ENCODE data around the gene VPS11. TPM values are rescaled to one million over a fixed set of nuclear protein-coding genes. Genes with fewer than 3 reads are reported as not detected.

VPS11 gene
- polyA plus RNA-seq, 2 of the 4 experiments (the other 2 are of a cell fraction): 4.6 to 12.0 TPM

DNA sequence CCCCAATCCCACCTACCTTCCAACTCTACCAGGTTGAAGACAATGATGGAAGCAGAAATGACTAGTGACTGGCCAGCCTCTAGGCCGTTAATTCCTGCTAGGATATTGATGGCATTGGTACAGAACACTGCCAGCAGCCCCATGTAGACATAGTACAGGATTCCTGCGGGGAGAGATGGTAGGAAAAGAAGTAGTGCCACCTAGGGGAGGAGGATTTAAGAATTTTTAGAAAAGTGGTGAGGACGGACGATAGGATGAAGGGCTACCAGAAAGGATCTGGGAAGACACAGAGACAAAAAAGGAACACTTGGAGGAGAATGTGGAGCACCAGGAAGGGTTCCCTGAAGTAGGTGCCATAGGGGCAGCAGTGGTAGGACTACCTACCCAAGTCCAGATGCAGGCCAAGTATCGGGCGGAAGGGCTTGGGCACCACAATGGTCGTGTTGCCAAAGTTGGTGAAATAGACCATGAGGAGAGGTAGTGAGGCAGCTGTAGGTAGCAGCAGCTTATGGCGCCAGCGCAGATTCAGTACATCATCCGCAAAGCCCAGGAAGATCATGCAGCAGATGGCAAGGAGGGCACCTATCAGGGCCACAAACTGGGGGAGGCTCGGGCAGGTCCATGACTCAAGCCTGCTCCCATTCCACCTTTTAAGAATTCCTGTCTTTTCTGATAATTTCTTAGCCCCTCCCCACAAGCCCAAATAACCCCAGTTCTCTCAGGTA is 32.8 kb downstream of the VPS11 start:
- no peak for FAIRE-seq
- CTCF ChIA-PET: interaction anchor here (0.7 to 1.4 kb wide), 8 partner anchors 11 to 96 kb away, joined by 3 to 9 read pairs (median 3); partner anchors contain the start of gene VPS11
- TF ChIP-seq NPAS2 (CRISPR knock-in tag; IDR thresholded peaks at IDR 0.05; ENCODE audit: borderline replicate concordance): no peak
- TF ChIP-seq, protein P1, sequence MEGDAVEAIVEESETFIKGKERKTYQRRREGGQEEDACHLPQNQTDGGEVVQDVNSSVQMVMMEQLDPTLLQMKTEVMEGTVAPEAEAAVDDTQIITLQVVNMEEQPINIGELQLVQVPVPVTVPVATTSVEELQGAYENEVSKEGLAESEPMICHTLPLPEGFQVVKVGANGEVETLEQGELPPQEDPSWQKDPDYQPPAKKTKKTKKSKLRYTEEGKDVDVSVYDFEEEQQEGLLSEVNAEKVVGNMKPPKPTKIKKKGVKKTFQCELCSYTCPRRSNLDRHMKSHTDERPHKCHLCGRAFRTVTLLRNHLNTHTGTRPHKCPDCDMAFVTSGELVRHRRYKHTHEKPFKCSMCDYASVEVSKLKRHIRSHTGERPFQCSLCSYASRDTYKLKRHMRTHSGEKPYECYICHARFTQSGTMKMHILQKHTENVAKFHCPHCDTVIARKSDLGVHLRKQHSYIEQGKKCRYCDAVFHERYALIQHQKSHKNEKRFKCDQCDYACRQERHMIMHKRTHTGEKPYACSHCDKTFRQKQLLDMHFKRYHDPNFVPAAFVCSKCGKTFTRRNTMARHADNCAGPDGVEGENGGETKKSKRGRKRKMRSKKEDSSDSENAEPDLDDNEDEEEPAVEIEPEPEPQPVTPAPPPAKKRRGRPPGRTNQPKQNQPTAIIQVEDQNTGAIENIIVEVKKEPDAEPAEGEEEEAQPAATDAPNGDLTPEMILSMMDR (IDR thresholded peaks at IDR 0.05): peak; percentile 52
- TF ChIP-seq RARB (CRISPR knock-in tag; IDR thresholded peaks at IDR 0.05): no peak
- TF ChIP-seq RAD21 (conservative IDR thresholded peaks at IDR 0.05 in 1 of 2, IDR thresholded peaks at IDR 0.05 in 1 of 2): peak; percentile 18 to 45; a peak in 2 of 5 replicates
- no peak for TF ChIP-seq HMGXB4 (CRISPR knock-in tag; IDR thresholded peaks at IDR 0.05; ENCODE audit: borderline replicate concordance)
- TF ChIP-seq, protein P2, sequence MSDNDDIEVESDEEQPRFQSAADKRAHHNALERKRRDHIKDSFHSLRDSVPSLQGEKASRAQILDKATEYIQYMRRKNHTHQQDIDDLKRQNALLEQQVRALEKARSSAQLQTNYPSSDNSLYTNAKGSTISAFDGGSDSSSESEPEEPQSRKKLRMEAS (IDR thresholded peaks at IDR 0.05): 0 out of 2 replicates have a peak, but pooled peaks have one; percentile 26
- no peak for TF ChIP-seq ZC3H11A (IDR thresholded peaks at IDR 0.05)
- Histone ChIP-seq H3K4me3 (peak overlapping the region; percentile 78), H3K4me2 (peak overlapping the region; percentile 99), H3K4me1 (peaks cover 26% of the 10 kb centered on the region), H3K27ac (peak overlapping the region; percentile 90 to 98), H3K9me3 (no peaks in the 10 kb centered on the region)
- POLR2A ChIA-PET: no interaction called here
- peak in 1 of 2 experiments; percentile 12; a peak in 3 of 6 replicates for ATAC-seq
- WGBS (ENCODE audit: missing lambda C conversion rate): 15% methylated on average over 11 of the region's 11 CpGs
- peak; percentile 50 to 51 for DNase-seq (ENCODE audit: low read depth in 1 of 2, low spot score in 1 of 2)

DNA sequence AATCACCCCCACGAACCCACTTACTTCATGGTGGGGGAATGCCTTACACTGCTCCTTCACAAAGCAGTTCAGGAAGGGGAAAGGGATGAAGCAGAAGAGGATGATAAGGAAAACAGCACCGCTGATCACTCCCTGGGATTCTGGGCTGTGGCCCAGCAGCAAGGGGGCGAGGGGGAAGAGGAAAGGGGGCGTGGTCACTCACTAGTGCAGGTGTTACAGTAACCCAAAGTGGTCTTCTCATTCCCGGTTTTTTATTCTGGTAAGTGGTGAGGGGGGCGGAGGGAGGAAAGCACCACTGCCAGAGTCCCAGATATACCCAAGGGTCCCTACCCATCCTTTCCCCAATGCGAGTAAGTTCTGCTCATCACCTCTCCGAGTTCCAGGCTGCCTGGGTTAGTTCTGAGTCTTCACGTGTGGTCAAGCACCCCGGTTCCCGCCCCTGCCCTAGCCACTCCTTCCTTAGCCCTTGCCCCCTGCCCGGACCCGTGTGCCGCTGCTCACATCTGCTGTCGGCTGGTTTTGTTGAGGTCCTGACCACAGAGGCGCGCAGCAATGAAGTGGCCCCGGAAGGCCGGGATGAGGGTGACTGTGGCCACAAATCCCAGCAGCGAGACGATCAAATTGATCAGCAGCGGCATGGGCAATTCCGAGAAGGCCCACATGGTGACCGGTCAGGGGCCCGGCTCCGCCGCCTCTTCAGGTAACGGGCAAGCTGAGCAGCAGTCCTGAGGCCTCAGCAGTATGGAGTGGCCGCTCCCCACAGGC is 33.6 kb downstream of the VPS11 start:
- ATAC-seq: peak; percentile 31 to 65; a peak in 5 of 6 replicates
- ChIA-PET POLR2A (interaction anchor here (0.6 to 2.0 kb wide), 7 partner anchors 10 to 68 kb away, joined by 3 to 27 read pairs (median 4); partner anchors contain the start of genes HINFP, HMBS and NLRX1), CTCF (interaction anchor here (1.1 to 1.9 kb wide), 7 partner anchors 11 to 104 kb away, joined by 3 to 11 read pairs (median 5); no protein-coding TSS in a partner anchor)
- H3K9me3 ChIP-seq: no peaks in the 10 kb centered on the region
- H3K27ac ChIP-seq: peak overlapping the region; percentile 90 to 98
- WGBS (ENCODE audit: missing lambda C conversion rate): under 1% methylated on average over 8 of the region's 29 CpGs
- no peak for TF ChIP-seq KDM1A (IDR thresholded peaks at IDR 0.05; ENCODE audit: low read depth)
- TF ChIP-seq, protein P3, sequence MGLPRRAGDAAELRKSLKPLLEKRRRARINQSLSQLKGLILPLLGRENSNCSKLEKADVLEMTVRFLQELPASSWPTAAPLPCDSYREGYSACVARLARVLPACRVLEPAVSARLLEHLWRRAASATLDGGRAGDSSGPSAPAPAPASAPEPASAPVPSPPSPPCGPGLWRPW (IDR thresholded peaks at IDR 0.05): no peak
- TF ChIP-seq MAZ (IDR thresholded peaks at IDR 0.05; ENCODE audit: borderline replicate concordance, low read depth, low read length): no peak
- TF ChIP-seq PHF8 (IDR thresholded peaks at IDR 0.05; ENCODE audit: borderline replicate concordance, low read depth): 0 out of 2 replicates have a peak, but pooled peaks have one; percentile 28
- TF ChIP-seq KDM5A (IDR thresholded peaks at IDR 0.05): no peak
- TF ChIP-seq RARB (CRISPR knock-in tag; IDR thresholded peaks at IDR 0.05): no peak
- no peak for FAIRE-seq
- DNase-seq (ENCODE audit: low read depth in 1 of 2, low spot score in 1 of 2): peak in 1 of 2 experiments; percentile 39
- H3K4me3 ChIP-seq: peak overlapping the region; percentile 78
- H3K4me2 ChIP-seq: peak overlapping the region; percentile 99
- peaks cover 21% of the 10 kb centered on the region for H3K4me1 ChIP-seq
